GM06990 (cell line): ENCODE data around the gene MED13L.
"Not testable (repeated sequence)": the region's sequence is repeated elsewhere in the genome, so short reads cannot be mapped to it uniquely, and the experiment has no call there.

ENCODE experiments used
- DNase-seq: peaks from one replicate; pipeline ENCODE4 v3.0.0-alpha.2; 2011; ENCODE audit not compliant: insufficient read length; ENCODE audit errors: extremely low read depth
- H3K27me3 ChIP-seq: replicated peaks from 2 replicates; pipeline ENCODE4 v1.6.0; 2011; ENCODE audit warnings: low read length; ENCODE audit not compliant: control insufficient read depth, insufficient read depth
- H3K36me3 ChIP-seq: 2 replicates; pipeline ENCODE4 v1.5.1; 2011; ENCODE audit warnings: low read length; ENCODE audit not compliant: control insufficient read depth, insufficient read depth
- H3K4me3 ChIP-seq: replicated peaks from 2 replicates; pipeline ENCODE4 v1.5.1; 2011; ENCODE audit warnings: low read depth, mild to moderate bottlenecking, control low read depth, low read length
- TF ChIP-seq, protein P1 (sequence below): IDR thresholded peaks from 2 replicates; pipeline ENCODE4 v1.5.1; 2011; ENCODE audit warnings: low read length, control low read depth, mild to moderate bottlenecking, inconsistent platforms; ENCODE audit not compliant: insufficient read depth, poor library complexity, severe bottlenecking

MED13L gene

GRCh38 chr12:116288735-116289134 is 11.2 kb upstream of the MED13L start:
- TF ChIP-seq, protein P1, sequence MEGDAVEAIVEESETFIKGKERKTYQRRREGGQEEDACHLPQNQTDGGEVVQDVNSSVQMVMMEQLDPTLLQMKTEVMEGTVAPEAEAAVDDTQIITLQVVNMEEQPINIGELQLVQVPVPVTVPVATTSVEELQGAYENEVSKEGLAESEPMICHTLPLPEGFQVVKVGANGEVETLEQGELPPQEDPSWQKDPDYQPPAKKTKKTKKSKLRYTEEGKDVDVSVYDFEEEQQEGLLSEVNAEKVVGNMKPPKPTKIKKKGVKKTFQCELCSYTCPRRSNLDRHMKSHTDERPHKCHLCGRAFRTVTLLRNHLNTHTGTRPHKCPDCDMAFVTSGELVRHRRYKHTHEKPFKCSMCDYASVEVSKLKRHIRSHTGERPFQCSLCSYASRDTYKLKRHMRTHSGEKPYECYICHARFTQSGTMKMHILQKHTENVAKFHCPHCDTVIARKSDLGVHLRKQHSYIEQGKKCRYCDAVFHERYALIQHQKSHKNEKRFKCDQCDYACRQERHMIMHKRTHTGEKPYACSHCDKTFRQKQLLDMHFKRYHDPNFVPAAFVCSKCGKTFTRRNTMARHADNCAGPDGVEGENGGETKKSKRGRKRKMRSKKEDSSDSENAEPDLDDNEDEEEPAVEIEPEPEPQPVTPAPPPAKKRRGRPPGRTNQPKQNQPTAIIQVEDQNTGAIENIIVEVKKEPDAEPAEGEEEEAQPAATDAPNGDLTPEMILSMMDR = no peak
- Histone ChIP-seq H3K27me3 (peaks cover 2% of the 10 kb centered on the region; the same call in 1 of the 2 replicates), H3K36me3 (no peaks in the 10 kb centered on the region), H3K4me3 (no peak overlapping the region)
- DNase-seq = no peak

GRCh38 chr12:116287842-116288301 is 10.4 kb upstream of the MED13L start:
- TF ChIP-seq, protein P1 = no peak
- H3K4me3 ChIP-seq = no peak overlapping the region
- H3K27me3 ChIP-seq = peaks cover 2% of the 10 kb centered on the region; the same call in 1 of the 2 replicates
- DNase-seq = no peak
- H3K36me3 ChIP-seq = no peaks in the 10 kb centered on the region

DNA sequence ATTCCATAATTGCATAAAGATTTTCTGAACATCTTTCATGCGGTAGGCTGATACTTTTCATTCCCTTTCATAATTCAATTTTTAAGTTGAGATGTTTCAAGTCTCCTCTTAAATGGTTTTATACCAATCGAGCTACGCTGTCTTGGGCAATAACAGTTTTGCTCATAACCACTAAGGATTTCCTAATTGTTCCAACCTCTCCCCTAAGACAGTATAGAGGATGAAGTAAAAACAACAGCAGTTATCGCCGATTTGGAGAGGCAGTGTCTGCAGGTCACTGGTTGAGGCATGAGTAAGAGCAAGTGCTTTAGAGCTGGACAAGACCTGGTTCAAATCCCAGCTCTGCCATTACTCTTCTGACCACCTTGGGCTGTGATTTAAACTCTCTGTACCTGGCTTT is 6.9 kb upstream of the MED13L start:
- H3K27me3 ChIP-seq = peaks cover 2% of the 10 kb centered on the region; the same call in 1 of the 2 replicates
- TF ChIP-seq, protein P1 = no peak
- H3K36me3 ChIP-seq = no peaks in the 10 kb centered on the region
- no peak for DNase-seq
- no peak overlapping the region for H3K4me3 ChIP-seq

DNA sequence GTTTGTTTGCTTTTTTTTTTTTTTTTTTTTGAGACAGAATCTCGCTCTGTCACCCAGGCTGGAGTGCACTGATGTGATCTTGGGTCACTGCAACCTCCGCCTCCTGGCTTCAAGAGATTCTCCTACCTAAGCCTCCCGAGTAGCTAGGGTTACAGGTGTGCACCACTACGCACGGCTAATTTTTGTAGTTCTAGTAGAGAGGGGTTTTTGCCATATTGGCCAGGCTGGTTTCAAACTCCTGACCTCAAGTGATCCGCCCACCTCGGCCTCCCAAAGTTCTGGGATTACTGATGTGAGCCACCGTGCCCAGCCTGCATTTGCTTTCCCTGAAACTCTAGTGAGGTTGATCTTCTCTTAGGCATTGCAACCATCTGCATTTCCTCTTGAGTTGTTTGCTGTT is 6.4 kb upstream of the MED13L start:
- not testable (repeated sequence) for DNase-seq, H3K36me3 ChIP-seq, H3K27me3 ChIP-seq, H3K4me3 ChIP-seq

DNA sequence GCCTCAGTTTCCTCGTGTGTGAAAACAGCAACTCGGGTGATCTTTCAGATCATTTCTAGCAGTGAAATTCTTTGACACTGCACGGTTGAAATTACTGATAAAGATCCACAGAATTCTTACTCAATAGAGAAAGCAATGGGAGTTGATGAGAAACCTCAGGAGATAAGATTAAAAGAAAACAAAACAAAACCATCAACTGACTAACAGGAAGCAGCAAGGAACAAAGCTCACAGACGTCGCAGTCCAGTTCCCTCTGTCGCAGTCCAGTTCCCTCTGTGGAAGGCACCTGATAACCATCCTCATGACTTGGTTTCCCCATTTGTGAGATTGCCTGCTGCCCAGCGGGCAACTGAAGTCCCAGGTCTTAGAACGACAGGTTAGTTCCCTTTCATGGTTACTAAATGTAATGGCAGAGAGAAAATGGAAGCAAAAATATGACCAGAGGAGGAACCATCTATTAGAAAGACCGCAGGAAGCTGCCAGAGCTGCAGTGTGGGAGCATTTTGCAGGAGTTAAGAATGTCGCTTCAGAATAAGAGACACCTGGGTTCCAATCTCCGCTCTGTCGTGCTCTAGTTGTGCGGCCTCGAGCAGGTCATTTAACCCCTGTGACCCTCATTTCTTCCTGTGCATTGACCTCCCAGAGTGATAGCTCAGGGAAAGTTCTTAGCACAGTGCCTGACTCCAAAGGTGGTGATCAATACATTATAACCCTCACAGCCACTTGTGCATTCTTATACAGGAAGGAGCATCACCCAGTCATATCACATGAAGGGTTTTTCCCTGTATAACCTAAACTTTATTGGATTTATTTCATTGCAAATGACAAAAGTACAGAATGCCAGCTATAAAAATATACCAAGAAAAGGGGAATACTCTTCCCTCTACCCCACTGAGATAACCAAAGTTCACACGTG is 5.1 kb upstream of the MED13L start:
- Histone ChIP-seq H3K36me3 (no peaks in the 10 kb centered on the region), H3K27me3 (peaks cover 2% of the 10 kb centered on the region; the same call in 1 of the 2 replicates), H3K4me3 (no peak overlapping the region)
- TF ChIP-seq, protein P1 = no peak
- no peak for DNase-seq

- no peak overlapping the region for H3K4me3 ChIP-seq
- peaks cover 2% of the 10 kb centered on the region; the same call in 1 of the 2 replicates for H3K27me3 ChIP-seq
- H3K36me3 ChIP-seq = no peaks in the 10 kb centered on the region
- TF ChIP-seq, protein P1 = no peak
- DNase-seq = no peak
Observed at GRCh38 chr12:116280595-116281290, 3.2 kb upstream of the MED13L start.
